SK-N-SH treated with all-trans-retinoic acid at 6 μM for 48 hours (cell line): ENCODE measurements around the gene CAMSAP3.

ENCODE experiments used
- ATAC-seq: fragments of 200-7000 bp; cut with Tn5 transposase; 3 replicates; pipeline ENCODE4 v1.9.1; 2020; ENCODE audit warnings: mild to moderate bottlenecking, moderate library complexity
- ARNTL ChIP-seq: fragments of 450-650 bp; formaldehyde crosslinking; IDR thresholded peaks from 2 replicates; pipeline ENCODE4 v1.5.0; 2020; ENCODE audit warnings: low read depth, mild to moderate bottlenecking, moderate library complexity, borderline replicate concordance
- BACH2 ChIP-seq: fragments of 250-450 bp; sonication (Bioruptor Pico); IDR thresholded peaks from 2 replicates; pipeline ENCODE4 v1.9.0; 2021; ENCODE audit warnings: mild to moderate bottlenecking, borderline replicate concordance
- CREB5 ChIP-seq: fragments of 250-450 bp; sonication (Bioruptor Pico); IDR thresholded peaks from 2 replicates; pipeline ENCODE4 v1.5.1; 2020; ENCODE audit warnings: low read depth, mild to moderate bottlenecking, moderate library complexity
- ESRRG ChIP-seq: fragments of 250-450 bp; sonication (Bioruptor Pico); IDR thresholded peaks from 2 replicates; pipeline ENCODE4 v1.6.1; 2021; ENCODE audit warnings: mild to moderate bottlenecking
- ISL1 ChIP-seq: fragments of 250-450 bp; sonication (Bioruptor Pico); IDR thresholded peaks from 2 replicates; pipeline ENCODE4 v2.1.2; 2022; ENCODE audit warnings: mild to moderate bottlenecking, moderate library complexity
- OSR1 ChIP-seq: fragments of 250-450 bp; sonication (Bioruptor Pico); IDR thresholded peaks from 2 replicates; pipeline ENCODE4 v1.8.0; 2022; ENCODE audit warnings: moderate library complexity, mild to moderate bottlenecking, inconsistent platforms
- PATZ1 ChIP-seq: fragments of 250-450 bp; sonication (Bioruptor Pico); IDR thresholded peaks from 2 replicates; pipeline ENCODE4 v1.8.0; 2020; ENCODE audit warnings: mild to moderate bottlenecking, moderate library complexity, borderline replicate concordance
- RARB ChIP-seq: fragments of 250-450 bp; sonication (Bioruptor Pico); IDR thresholded peaks from 2 replicates; pipeline ENCODE4 v1.8.0; 2021; ENCODE audit warnings: mild to moderate bottlenecking, moderate library complexity
- TCF4 ChIP-seq: fragments of 250-450 bp; sonication (Bioruptor Pico); IDR thresholded peaks from 2 replicates; pipeline ENCODE4 v1.8.0; 2021; ENCODE audit warnings: mild to moderate bottlenecking, moderate library complexity, borderline replicate concordance
- TOX ChIP-seq: fragments of 250-450 bp; sonication (Bioruptor Pico); IDR thresholded peaks from 2 replicates; pipeline ENCODE4 v1.8.0; 2021; ENCODE audit warnings: mild to moderate bottlenecking, moderate library complexity, borderline replicate concordance
- ZC3H10 ChIP-seq: fragments of 250-450 bp; sonication (Bioruptor Pico); IDR thresholded peaks from 2 replicates; pipeline ENCODE4 v1.5.1; 2021; ENCODE audit warnings: mild to moderate bottlenecking, moderate library complexity
- ZFP3 ChIP-seq: fragments of 250-450 bp; sonication (Bioruptor Pico); IDR thresholded peaks from 2 replicates; pipeline ENCODE4 v1.5.0; 2020; ENCODE audit warnings: mild to moderate bottlenecking, moderate library complexity
- ZFP30 ChIP-seq: fragments of 450-650 bp; formaldehyde crosslinking; IDR thresholded peaks from 2 replicates; pipeline ENCODE4 v1.5.0; 2022; ENCODE audit warnings: mild to moderate bottlenecking, moderate library complexity
- ZNF565 ChIP-seq: fragments of 450-650 bp; formaldehyde crosslinking; conservative IDR thresholded peaks from 2 replicates; pipeline ENCODE4 v1.5.0; 2020; ENCODE audit warnings: low read depth, mild to moderate bottlenecking, moderate library complexity
- ZNF70 ChIP-seq: fragments of 450-650 bp; formaldehyde crosslinking; IDR thresholded peaks from 2 replicates; pipeline ENCODE4 v1.5.0; 2020; ENCODE audit warnings: mild to moderate bottlenecking, moderate library complexity
- ZNF8 ChIP-seq: fragments of 450-650 bp; formaldehyde crosslinking; IDR thresholded peaks from 2 replicates; pipeline ENCODE4 v1.5.0; 2020; ENCODE audit warnings: mild to moderate bottlenecking, moderate library complexity
- TF ChIP-seq, protein P1 (sequence below): fragments of 250-450 bp; sonication (Bioruptor Pico); IDR thresholded peaks from 2 replicates; pipeline ENCODE4 v1.5.1; 2021; ENCODE audit warnings: mild to moderate bottlenecking, moderate library complexity
- TF ChIP-seq, protein P2 (sequence below): fragments of 250-450 bp; sonication (Bioruptor Pico); IDR thresholded peaks from 2 replicates; pipeline ENCODE4 v1.5.0; 2020; ENCODE audit warnings: mild to moderate bottlenecking, moderate library complexity

The CAMSAP3 gene

GRCh38 chr19:7662657-7663056 lies 67.0 kb downstream of the CAMSAP3 start:
- no peak for TF ChIP-seq BACH2 (CRISPR knock-in tag)
- no peak for TF ChIP-seq ZNF8 (CRISPR knock-in tag)
- no peak for TF ChIP-seq ZFP3
- TF ChIP-seq TOX (CRISPR knock-in tag): no peak
- TF ChIP-seq ZFP30 (CRISPR knock-in tag): no peak
- TF ChIP-seq, protein P1, sequence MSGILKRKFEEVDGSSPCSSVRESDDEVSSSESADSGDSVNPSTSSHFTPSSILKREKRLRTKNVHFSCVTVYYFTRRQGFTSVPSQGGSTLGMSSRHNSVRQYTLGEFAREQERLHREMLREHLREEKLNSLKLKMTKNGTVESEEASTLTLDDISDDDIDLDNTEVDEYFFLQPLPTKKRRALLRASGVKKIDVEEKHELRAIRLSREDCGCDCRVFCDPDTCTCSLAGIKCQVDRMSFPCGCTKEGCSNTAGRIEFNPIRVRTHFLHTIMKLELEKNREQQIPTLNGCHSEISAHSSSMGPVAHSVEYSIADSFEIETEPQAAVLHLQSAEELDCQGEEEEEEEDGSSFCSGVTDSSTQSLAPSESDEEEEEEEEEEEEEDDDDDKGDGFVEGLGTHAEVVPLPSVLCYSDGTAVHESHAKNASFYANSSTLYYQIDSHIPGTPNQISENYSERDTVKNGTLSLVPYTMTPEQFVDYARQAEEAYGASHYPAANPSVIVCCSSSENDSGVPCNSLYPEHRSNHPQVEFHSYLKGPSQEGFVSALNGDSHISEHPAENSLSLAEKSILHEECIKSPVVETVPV: no peak
- TF ChIP-seq ARNTL: no peak
- TF ChIP-seq RARB (CRISPR knock-in tag): no peak
- TF ChIP-seq OSR1 (CRISPR knock-in tag): no peak
- TF ChIP-seq ZNF70 (CRISPR knock-in tag): no peak
- no peak for TF ChIP-seq ZNF565 (CRISPR knock-in tag)
- TF ChIP-seq ESRRG (CRISPR knock-in tag): no peak
- no peak for TF ChIP-seq ZC3H10 (CRISPR knock-in tag)
- no peak for TF ChIP-seq CREB5
- TF ChIP-seq, all 23 proteins: peak for 0
- ATAC-seq: no peak

GRCh38 chr19:7663706-7664105 lies 68.0 kb downstream of the CAMSAP3 start:
- TF ChIP-seq ZFP3: no peak
- no peak for TF ChIP-seq ZNF8 (CRISPR knock-in tag)
- TF ChIP-seq ZNF70 (CRISPR knock-in tag): no peak
- no peak for TF ChIP-seq TCF4 (CRISPR knock-in tag)
- TF ChIP-seq TOX (CRISPR knock-in tag): no peak
- no peak for TF ChIP-seq ESRRG (CRISPR knock-in tag)
- no peak for TF ChIP-seq RARB (CRISPR knock-in tag)
- no peak for TF ChIP-seq ISL1 (CRISPR knock-in tag)
- no peak for TF ChIP-seq ARNTL
- TF ChIP-seq PATZ1 (CRISPR knock-in tag): no peak
- TF ChIP-seq BACH2 (CRISPR knock-in tag): no peak
- no peak for TF ChIP-seq ZFP30 (CRISPR knock-in tag)
- TF ChIP-seq, protein P2, sequence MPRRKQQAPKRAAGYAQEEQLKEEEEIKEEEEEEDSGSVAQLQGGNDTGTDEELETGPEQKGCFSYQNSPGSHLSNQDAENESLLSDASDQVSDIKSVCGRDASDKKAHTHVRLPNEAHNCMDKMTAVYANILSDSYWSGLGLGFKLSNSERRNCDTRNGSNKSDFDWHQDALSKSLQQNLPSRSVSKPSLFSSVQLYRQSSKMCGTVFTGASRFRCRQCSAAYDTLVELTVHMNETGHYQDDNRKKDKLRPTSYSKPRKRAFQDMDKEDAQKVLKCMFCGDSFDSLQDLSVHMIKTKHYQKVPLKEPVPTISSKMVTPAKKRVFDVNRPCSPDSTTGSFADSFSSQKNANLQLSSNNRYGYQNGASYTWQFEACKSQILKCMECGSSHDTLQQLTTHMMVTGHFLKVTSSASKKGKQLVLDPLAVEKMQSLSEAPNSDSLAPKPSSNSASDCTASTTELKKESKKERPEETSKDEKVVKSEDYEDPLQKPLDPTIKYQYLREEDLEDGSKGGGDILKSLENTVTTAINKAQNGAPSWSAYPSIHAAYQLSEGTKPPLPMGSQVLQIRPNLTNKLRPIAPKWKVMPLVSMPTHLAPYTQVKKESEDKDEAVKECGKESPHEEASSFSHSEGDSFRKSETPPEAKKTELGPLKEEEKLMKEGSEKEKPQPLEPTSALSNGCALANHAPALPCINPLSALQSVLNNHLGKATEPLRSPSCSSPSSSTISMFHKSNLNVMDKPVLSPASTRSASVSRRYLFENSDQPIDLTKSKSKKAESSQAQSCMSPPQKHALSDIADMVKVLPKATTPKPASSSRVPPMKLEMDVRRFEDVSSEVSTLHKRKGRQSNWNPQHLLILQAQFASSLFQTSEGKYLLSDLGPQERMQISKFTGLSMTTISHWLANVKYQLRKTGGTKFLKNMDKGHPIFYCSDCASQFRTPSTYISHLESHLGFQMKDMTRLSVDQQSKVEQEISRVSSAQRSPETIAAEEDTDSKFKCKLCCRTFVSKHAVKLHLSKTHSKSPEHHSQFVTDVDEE: no peak
- TF ChIP-seq, all 23 proteins: peak for 0
- ATAC-seq: no peak

DNA sequence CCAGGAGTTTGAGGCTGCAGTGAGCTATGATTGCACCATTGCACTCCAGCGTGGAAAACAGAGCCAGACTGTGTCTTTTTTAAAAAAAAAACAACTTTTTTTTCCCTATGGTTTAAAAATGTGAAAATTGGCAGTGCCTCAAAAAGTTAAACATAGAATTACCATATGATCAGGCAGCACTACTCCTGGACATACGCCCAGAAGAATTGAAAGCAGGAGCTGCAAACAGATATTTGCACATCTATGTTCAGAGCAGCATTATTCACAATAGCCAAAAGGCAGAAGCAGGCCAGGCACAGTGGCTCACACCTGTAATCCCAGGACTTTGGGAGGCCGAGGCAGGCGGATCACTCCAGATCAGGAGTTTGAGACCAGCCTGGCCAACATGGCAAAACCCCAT lies 69.4 kb downstream of the CAMSAP3 start:
- ATAC-seq: peak; percentile 65
- TF ChIP-seq ZNF8 (CRISPR knock-in tag): no peak
- no peak for TF ChIP-seq RARB (CRISPR knock-in tag)
